HepG2 (cell line): Measurements from ENCODE around the gene TAGLN. TPM values are rescaled to one million over a fixed set of nuclear protein-coding genes. Genes with fewer than 3 reads are reported as not detected.

Experiments used
- DNMT1 ChIP-seq: sonication (generic); formaldehyde crosslinking; IDR thresholded peaks from 2 replicates; pipeline ENCODE4 v1.5.1; 2020; ENCODE audit warnings: mild to moderate bottlenecking, missing genetic modification reagents
- HNF4A ChIP-seq: sonication (generic); formaldehyde crosslinking; IDR thresholded peaks from 2 replicates; pipeline ENCODE4 v1.4.0; 2020; ENCODE audit warnings: missing genetic modification reagents
- KMT2A ChIP-seq: sonication (generic); formaldehyde crosslinking; IDR thresholded peaks from 2 replicates; pipeline ENCODE4 v1.4.0; 2020; ENCODE audit warnings: missing genetic modification reagents
- REXO4 ChIP-seq: sonication (generic); formaldehyde crosslinking; IDR thresholded peaks from 2 replicates; pipeline ENCODE4 v1.8.0; 2022; ENCODE audit warnings: missing genetic modification reagents, mild to moderate bottlenecking, borderline replicate concordance
- RFXAP ChIP-seq: sonication (generic); formaldehyde crosslinking; IDR thresholded peaks from 2 replicates; pipeline ENCODE4 v1.4.0; 2020; ENCODE audit warnings: missing genetic modification reagents, borderline replicate concordance
- RXRA ChIP-seq: sonication (generic); formaldehyde crosslinking; IDR thresholded peaks from 2 replicates; pipeline ENCODE4 v1.5.1; 2020; ENCODE audit warnings: missing genetic modification reagents
- polyA plus RNA-seq, 8 experiments: library from polyadenylated mRNA; depleted of rRNA in 3 of 8; stranded (reverse) in 7 of 8; unstranded in 1 of 8; fragments of >200 nt; fragmentation: Illumina TruSeq in 4 of 8; extraction: Trizol in 4 of 8; gene quantifications; 2 replicates each; pipeline versions ENCODE4 v1.2.1 to v1.2.3, GENCODE V29; 2011 to 2016; ENCODE audit warnings: low read depth in 4 of 8, missing spikeins in 1 of 8, mixed read lengths in 1 of 8; ENCODE audit not compliant: insufficient read depth in 1 of 8
- total RNA-seq, 5 experiments: library from RNA; depleted of rRNA; stranded (reverse); fragments of >200 nt; fragmentation: Illumina TruSeq; extraction: Trizol; gene quantifications; 2 replicates each; pipeline ENCODE4 v1.2.3, GENCODE V29; 2016; ENCODE audit warnings: low read depth in 1 of 5
- TF ChIP-seq, protein P1 (sequence below): sonication (generic); formaldehyde crosslinking; IDR thresholded peaks from 2 replicates; pipeline ENCODE4 v1.5.0; 2020; ENCODE audit warnings: mild to moderate bottlenecking, missing genetic modification reagents, borderline replicate concordance
- TF ChIP-seq, protein P2 (sequence below): sonication (generic); formaldehyde crosslinking; IDR thresholded peaks from 2 replicates; pipeline ENCODE4 v1.8.1; 2023; ENCODE audit warnings: mild to moderate bottlenecking, inconsistent platforms, moderate library complexity, missing genetic modification reagents, borderline replicate concordance
- TF ChIP-seq, protein P3 (sequence below): sonication (generic); formaldehyde crosslinking; IDR thresholded peaks from 2 replicates; pipeline ENCODE4 v1.5.0; 2020; ENCODE audit warnings: missing genetic modification reagents
- TF ChIP-seq, protein P4 (sequence below): sonication (generic); formaldehyde crosslinking; IDR thresholded peaks from 2 replicates; pipeline ENCODE4 v1.4.0; 2020; ENCODE audit warnings: missing genetic modification reagents, mild to moderate bottlenecking, borderline replicate concordance
- TF ChIP-seq, protein P5 (sequence below): sonication (generic); formaldehyde crosslinking; IDR thresholded peaks from 2 replicates; pipeline ENCODE4 v1.4.0; 2020; ENCODE audit warnings: missing genetic modification reagents, borderline replicate concordance

The TAGLN gene
- total and polyA plus RNA-seq, 2 of the 13 experiments (the other 11 are each of a cell fraction or from before 2014, with no cell fraction given): 12.6 to 75.4 TPM

DNA sequence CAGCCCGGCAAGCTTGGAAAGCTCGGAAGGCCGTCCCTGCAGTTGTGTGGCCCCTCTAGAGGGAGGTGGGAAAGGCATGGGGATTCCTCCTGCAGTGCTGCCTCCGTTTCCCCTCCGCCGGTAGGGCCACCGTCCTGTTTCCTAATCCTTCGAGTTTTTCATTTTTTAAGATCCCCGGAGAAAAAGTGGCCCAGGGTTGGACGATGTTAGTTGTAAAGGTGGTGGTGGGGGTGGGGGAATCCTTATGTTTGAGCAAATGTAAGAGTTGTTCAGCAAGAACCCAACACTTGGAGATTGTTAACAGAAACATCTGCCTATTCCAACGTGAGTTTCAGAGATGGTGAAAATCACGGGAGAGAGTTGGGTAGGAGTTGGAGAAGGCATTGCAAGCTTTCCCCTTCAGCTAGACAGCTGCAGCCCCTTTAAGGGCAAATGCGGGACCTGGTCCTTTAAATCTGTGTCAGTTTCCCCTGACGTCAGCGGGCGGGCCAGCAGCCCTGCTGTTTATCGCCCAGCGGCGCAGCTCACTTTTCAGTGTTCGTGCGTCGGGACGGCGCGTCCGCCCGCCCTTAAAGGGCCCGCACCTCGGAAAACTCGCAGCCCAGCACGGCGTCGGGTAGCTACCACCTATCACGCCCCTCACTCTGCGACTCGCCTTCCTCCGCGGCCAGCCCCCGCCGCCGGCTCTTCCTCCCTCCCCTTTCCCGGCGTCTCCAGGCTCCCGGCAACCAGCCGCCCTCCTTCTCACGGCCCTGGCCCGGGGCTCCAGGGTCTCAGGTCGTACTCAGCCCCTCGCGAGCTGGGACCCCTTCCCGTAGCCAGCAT lies 20.7 kb upstream of the TAGLN start, which contains the start of gene SIDT2 (continued):
- TF ChIP-seq, protein P1, sequence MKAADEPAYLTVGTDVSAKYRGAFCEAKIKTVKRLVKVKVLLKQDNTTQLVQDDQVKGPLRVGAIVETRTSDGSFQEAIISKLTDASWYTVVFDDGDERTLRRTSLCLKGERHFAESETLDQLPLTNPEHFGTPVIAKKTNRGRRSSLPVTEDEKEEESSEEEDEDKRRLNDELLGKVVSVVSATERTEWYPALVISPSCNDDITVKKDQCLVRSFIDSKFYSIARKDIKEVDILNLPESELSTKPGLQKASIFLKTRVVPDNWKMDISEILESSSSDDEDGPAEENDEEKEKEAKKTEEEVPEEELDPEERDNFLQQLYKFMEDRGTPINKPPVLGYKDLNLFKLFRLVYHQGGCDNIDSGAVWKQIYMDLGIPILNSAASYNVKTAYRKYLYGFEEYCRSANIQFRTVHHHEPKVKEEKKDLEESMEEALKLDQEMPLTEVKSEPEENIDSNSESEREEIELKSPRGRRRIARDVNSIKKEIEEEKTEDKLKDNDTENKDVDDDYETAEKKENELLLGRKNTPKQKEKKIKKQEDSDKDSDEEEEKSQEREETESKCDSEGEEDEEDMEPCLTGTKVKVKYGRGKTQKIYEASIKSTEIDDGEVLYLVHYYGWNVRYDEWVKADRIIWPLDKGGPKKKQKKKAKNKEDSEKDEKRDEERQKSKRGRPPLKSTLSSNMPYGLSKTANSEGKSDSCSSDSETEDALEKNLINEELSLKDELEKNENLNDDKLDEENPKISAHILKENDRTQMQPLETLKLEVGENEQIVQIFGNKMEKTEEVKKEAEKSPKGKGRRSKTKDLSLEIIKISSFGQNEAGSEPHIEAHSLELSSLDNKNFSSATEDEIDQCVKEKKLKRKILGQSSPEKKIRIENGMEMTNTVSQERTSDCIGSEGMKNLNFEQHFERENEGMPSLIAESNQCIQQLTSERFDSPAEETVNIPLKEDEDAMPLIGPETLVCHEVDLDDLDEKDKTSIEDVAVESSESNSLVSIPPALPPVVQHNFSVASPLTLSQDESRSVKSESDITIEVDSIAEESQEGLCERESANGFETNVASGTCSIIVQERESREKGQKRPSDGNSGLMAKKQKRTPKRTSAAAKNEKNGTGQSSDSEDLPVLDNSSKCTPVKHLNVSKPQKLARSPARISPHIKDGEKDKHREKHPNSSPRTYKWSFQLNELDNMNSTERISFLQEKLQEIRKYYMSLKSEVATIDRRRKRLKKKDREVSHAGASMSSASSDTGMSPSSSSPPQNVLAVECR (CRISPR knock-in tag): peak; percentile 83; the same call in 1 of the 2 replicates
- TF ChIP-seq, protein P2, sequence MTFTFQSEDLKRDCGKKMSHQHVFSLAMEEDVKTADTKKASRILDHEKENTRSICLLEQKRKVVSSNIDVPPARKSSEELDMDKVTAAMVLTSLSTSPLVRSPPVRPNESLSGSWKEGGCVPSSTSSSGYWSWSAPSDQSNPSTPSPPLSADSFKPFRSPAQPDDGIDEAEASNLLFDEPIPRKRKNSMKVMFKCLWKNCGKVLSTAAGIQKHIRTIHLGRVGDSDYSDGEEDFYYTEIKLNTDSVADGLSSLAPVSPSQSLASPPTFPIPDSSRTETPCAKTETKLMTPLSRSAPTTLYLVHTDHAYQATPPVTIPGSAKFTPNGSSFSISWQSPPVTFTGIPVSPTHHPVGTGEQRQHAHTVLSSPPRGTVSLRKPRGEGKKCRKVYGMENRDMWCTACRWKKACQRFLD (CRISPR knock-in tag): no peak
- TF ChIP-seq RFXAP (CRISPR knock-in tag) (no peak), DNMT1 (CRISPR knock-in tag) (no peak), REXO4 (no peak), HNF4A (CRISPR knock-in tag) (peak; percentile 12; the same call in 1 of the 2 replicates), KMT2A (CRISPR knock-in tag) (no peak; the same call in 1 of the 2 replicates), RXRA (CRISPR knock-in tag) (no peak)
- TF ChIP-seq, protein P3, sequence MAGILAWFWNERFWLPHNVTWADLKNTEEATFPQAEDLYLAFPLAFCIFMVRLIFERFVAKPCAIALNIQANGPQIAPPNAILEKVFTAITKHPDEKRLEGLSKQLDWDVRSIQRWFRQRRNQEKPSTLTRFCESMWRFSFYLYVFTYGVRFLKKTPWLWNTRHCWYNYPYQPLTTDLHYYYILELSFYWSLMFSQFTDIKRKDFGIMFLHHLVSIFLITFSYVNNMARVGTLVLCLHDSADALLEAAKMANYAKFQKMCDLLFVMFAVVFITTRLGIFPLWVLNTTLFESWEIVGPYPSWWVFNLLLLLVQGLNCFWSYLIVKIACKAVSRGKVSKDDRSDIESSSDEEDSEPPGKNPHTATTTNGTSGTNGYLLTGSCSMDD (CRISPR knock-in tag): no peak
- TF ChIP-seq, protein P4, sequence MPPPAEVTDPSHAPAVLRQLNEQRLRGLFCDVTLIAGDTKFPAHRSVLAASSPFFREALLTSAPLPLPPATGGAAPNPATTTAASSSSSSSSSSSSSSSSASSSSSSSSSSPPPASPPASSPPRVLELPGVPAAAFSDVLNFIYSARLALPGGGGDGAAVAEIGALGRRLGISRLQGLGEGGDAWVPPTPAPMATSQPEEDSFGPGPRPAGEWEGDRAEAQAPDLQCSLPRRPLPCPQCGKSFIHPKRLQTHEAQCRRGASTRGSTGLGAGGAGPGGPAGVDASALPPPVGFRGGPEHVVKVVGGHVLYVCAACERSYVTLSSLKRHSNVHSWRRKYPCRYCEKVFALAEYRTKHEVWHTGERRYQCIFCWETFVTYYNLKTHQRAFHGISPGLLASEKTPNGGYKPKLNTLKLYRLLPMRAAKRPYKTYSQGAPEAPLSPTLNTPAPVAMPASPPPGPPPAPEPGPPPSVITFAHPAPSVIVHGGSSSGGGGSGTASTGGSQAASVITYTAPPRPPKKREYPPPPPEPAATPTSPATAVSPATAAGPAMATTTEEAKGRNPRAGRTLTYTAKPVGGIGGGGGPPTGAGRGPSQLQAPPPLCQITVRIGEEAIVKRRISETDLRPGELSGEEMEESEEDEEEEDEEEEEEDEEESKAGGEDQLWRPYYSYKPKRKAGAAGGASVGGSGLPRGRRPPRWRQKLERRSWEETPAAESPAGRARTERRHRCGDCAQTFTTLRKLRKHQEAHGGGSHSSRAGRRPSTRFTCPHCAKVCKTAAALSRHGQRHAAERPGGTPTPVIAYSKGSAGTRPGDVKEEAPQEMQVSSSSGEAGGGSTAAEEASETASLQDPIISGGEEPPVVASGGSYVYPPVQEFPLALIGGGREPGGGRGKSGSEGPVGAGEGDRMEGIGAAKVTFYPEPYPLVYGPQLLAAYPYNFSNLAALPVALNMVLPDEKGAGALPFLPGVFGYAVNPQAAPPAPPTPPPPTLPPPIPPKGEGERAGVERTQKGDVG (CRISPR knock-in tag): no peak
- TF ChIP-seq, protein P5, sequence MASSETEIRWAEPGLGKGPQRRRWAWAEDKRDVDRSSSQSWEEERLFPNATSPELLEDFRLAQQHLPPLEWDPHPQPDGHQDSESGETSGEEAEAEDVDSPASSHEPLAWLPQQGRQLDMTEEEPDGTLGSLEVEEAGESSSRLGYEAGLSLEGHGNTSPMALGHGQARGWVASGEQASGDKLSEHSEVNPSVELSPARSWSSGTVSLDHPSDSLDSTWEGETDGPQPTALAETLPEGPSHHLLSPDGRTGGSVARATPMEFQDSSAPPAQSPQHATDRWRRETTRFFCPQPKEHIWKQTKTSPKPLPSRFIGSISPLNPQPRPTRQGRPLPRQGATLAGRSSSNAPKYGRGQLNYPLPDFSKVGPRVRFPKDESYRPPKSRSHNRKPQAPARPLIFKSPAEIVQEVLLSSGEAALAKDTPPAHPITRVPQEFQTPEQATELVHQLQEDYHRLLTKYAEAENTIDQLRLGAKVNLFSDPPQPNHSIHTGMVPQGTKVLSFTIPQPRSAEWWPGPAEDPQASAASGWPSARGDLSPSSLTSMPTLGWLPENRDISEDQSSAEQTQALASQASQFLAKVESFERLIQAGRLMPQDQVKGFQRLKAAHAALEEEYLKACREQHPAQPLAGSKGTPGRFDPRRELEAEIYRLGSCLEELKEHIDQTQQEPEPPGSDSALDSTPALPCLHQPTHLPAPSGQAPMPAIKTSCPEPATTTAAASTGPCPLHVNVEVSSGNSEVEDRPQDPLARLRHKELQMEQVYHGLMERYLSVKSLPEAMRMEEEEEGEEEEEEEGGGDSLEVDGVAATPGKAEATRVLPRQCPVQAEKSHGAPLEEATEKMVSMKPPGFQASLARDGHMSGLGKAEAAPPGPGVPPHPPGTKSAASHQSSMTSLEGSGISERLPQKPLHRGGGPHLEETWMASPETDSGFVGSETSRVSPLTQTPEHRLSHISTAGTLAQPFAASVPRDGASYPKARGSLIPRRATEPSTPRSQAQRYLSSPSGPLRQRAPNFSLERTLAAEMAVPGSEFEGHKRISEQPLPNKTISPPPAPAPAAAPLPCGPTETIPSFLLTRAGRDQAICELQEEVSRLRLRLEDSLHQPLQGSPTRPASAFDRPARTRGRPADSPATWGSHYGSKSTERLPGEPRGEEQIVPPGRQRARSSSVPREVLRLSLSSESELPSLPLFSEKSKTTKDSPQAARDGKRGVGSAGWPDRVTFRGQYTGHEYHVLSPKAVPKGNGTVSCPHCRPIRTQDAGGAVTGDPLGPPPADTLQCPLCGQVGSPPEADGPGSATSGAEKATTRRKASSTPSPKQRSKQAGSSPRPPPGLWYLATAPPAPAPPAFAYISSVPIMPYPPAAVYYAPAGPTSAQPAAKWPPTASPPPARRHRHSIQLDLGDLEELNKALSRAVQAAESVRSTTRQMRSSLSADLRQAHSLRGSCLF (CRISPR knock-in tag): no peak
